Nephron progenitor cell (in vitro differentiated cells): ENCODE measurements around the gene SPATS2.
A peak's percentile ranks its signal among the peaks of the same experiment; 100 is the strongest.

Source experiments
- DNase-seq: peaks from one replicate; pipeline ENCODE4 v3.0.0; 2021
- H3K27ac Mint-ChIP-seq: 2 replicates; pipeline ENCODE4 v1.8.0; 2021; ENCODE audit warnings: mild to moderate bottlenecking, moderate library complexity, mixed read lengths
- H3K27me3 Mint-ChIP-seq: 2 replicates; pipeline ENCODE4 v1.8.0; 2021; ENCODE audit warnings: mild to moderate bottlenecking, low read depth, mixed read lengths; ENCODE audit not compliant: poor library complexity
- H3K36me3 Mint-ChIP-seq: 2 replicates; pipeline ENCODE4 v1.8.0; 2021; ENCODE audit warnings: low read depth, mixed read lengths
- H3K4me1 Mint-ChIP-seq: 2 replicates; pipeline ENCODE4 v1.8.0; 2021; ENCODE audit warnings: mixed read lengths
- H3K4me3 Mint-ChIP-seq: 2 replicates; pipeline ENCODE4 v1.8.0; 2021; ENCODE audit warnings: mild to moderate bottlenecking, moderate library complexity, mixed read lengths
- H3K9me3 Mint-ChIP-seq: 2 replicates; pipeline ENCODE4 v1.8.0; 2021; ENCODE audit warnings: mild to moderate bottlenecking, moderate library complexity, mixed read lengths
- TF ChIP-seq, protein P1 (sequence below): fragments of 200-600 bp; sonication (generic); IDR thresholded peaks from 2 replicates; pipeline ENCODE4 v1.5.0; 2021; ENCODE audit warnings: antibody characterized with exemption

Gene SPATS2

GRCh38 chr12:49335118-49335954 is 31.9 kb upstream of the SPATS2 start:
- Mint-ChIP-seq H3K36me3 (peaks cover 5% of the 10 kb centered on the region), H3K27me3 (peaks cover 81% of the 10 kb centered on the region), H3K9me3 (no peaks in the 10 kb centered on the region), H3K4me3 (peak overlapping the region; percentile 40), H3K4me1 (peaks cover 45% of the 10 kb centered on the region), H3K27ac (no peak overlapping the region)
- DNase-seq, result no peak
- TF ChIP-seq, protein P1, sequence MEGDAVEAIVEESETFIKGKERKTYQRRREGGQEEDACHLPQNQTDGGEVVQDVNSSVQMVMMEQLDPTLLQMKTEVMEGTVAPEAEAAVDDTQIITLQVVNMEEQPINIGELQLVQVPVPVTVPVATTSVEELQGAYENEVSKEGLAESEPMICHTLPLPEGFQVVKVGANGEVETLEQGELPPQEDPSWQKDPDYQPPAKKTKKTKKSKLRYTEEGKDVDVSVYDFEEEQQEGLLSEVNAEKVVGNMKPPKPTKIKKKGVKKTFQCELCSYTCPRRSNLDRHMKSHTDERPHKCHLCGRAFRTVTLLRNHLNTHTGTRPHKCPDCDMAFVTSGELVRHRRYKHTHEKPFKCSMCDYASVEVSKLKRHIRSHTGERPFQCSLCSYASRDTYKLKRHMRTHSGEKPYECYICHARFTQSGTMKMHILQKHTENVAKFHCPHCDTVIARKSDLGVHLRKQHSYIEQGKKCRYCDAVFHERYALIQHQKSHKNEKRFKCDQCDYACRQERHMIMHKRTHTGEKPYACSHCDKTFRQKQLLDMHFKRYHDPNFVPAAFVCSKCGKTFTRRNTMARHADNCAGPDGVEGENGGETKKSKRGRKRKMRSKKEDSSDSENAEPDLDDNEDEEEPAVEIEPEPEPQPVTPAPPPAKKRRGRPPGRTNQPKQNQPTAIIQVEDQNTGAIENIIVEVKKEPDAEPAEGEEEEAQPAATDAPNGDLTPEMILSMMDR, result no peak

GRCh38 chr12:49335955-49336644 is 31.2 kb upstream of the SPATS2 start:
- Mint-ChIP-seq H3K9me3 (no peaks in the 10 kb centered on the region), H3K4me3 (no peak overlapping the region), H3K27ac (no peak overlapping the region), H3K27me3 (peaks cover 89% of the 10 kb centered on the region), H3K36me3 (peaks cover 5% of the 10 kb centered on the region), H3K4me1 (peaks cover 52% of the 10 kb centered on the region)
- DNase-seq, result no peak
- TF ChIP-seq, protein P1, result no peak

- DNase-seq, result peak; percentile 99
- H3K4me1 Mint-ChIP-seq, result peaks cover 49% of the 10 kb centered on the region
- H3K36me3 Mint-ChIP-seq, result no peaks in the 10 kb centered on the region
- peak within 1 kb of the TSS; percentile 74 for H3K4me3 Mint-ChIP-seq
- peaks cover 95% of the 10 kb centered on the region for H3K27me3 Mint-ChIP-seq
- TF ChIP-seq, protein P1, result peak; percentile 99
- H3K9me3 Mint-ChIP-seq, result no peaks in the 10 kb centered on the region
- no peak within 1 kb of the TSS for H3K27ac Mint-ChIP-seq
Measured at GRCh38 chr12:49336645-49337584, 30.3 kb upstream of the SPATS2 start, which contains the start of gene C1QL4. Gene C1QL4 (minus strand): TSS chr12:49337188. CDS start chr12:49336477, 711 bp downstream.

GRCh38 chr12:49338830-49339463 is 28.3 kb upstream of the SPATS2 start:
- H3K27ac Mint-ChIP-seq, result no peak overlapping the region
- no peak for DNase-seq
- H3K4me1 Mint-ChIP-seq, result peaks cover 58% of the 10 kb centered on the region
- H3K27me3 Mint-ChIP-seq, result peaks cover 87% of the 10 kb centered on the region
- H3K4me3 Mint-ChIP-seq, result peak overlapping the region; percentile 27
- H3K9me3 Mint-ChIP-seq, result no peaks in the 10 kb centered on the region
- TF ChIP-seq, protein P1, result no peak
- no peaks in the 10 kb centered on the region for H3K36me3 Mint-ChIP-seq

GRCh38 chr12:49339464-49339861 is 27.8 kb upstream of the SPATS2 start:
- no peak overlapping the region for H3K27ac Mint-ChIP-seq
- no peak for DNase-seq
- peaks cover 63% of the 10 kb centered on the region for H3K4me1 Mint-ChIP-seq
- no peaks in the 10 kb centered on the region for H3K9me3 Mint-ChIP-seq
- H3K36me3 Mint-ChIP-seq, result no peaks in the 10 kb centered on the region
- TF ChIP-seq, protein P1, result no peak
- H3K27me3 Mint-ChIP-seq, result peaks cover 87% of the 10 kb centered on the region
- H3K4me3 Mint-ChIP-seq, result peak overlapping the region; percentile 27
